Gastrocnemius medialis (tissue), 4 donors: ENCODE data around the gene UGP2. TPM values are rescaled to one million over a fixed set of nuclear protein-coding genes. Genes with fewer than 3 reads are reported as not detected.
A peak's percentile ranks its signal among the peaks of the same experiment; 100 is the strongest.

ENCODE experiments used
- ATAC-seq, 2 donors: fragments of 150-250 bp; one replicate each; pipeline ENCODE4 v1.9.1; 2016
- DNase-seq, 2 donors: peaks; one replicate each; pipeline ENCODE4 v3.0.0-alpha.2; 2019
- H3K27ac ChIP-seq, 4 donors: fragments of 200-600 bp; sonication (generic); 1 replicate in 1 of 4; 2 replicates in 3 of 4; pipeline ENCODE4 v1.5.1; 2016 to 2018; ENCODE audit warnings: mild to moderate bottlenecking in 2 of 4, moderate library complexity in 1 of 4
- H3K27me3 ChIP-seq, 3 donors: fragments of 200-600 bp; sonication (generic) in 2 of 3; 1 replicate in 1 of 3; 2 replicates in 2 of 3; pipeline versions ENCODE4 v1.5.1 to v1.6.0; 2016 to 2019; ENCODE audit warnings: mild to moderate bottlenecking in 1 of 3, moderate library complexity in 1 of 3
- H3K36me3 ChIP-seq, 2 donors: fragments of 200-600 bp; sonication (generic) in 1 of 2; one replicate each; pipeline ENCODE4 v1.5.1; 2017 to 2018
- H3K4me1 ChIP-seq, 2 donors: fragments of 200-600 bp; sonication (generic) in 1 of 2; one replicate each; pipeline ENCODE4 v1.5.1; 2016 to 2017; ENCODE audit warnings: mild to moderate bottlenecking in 2 of 2
- H3K4me3 ChIP-seq, 4 donors: fragments of 200-600 bp; sonication (generic) in 3 of 4; 1 replicate in 1 of 4; 2 replicates in 3 of 4; pipeline ENCODE4 v1.5.1; 2016 to 2019; ENCODE audit warnings: mild to moderate bottlenecking in 2 of 4
- H3K9me3 ChIP-seq, 3 donors: fragments of 200-600 bp; sonication (generic) in 2 of 3; 1 replicate in 1 of 3; 2 replicates in 2 of 3; pipeline ENCODE4 v1.5.1; 2016 to 2019
- CTCF ChIP-seq, 5 experiments: fragments of 450-650 bp in 3 of 5; fragments of 200-600 bp in 2 of 5; sonication (generic) in 2 of 5; IDR thresholded peaks in 4 of 5; conservative IDR thresholded peaks in 1 of 5; 1 replicate in 4 of 5; 2 replicates in 1 of 5; pipeline ENCODE4 v1.5.1; 2016 to 2019; ENCODE audit warnings: antibody characterized with exemption in 5 of 5, mild to moderate bottlenecking in 3 of 5, moderate library complexity in 3 of 5
- POLR2A ChIP-seq, 2 donors: fragments of 450-650 bp; IDR thresholded peaks; one replicate each; pipeline ENCODE4 v1.6.1; 2017; ENCODE audit warnings: antibody characterized with exemption in 2 of 2, mild to moderate bottlenecking in 2 of 2, moderate library complexity in 2 of 2
- in situ Hi-C, 4 donors: fragments of 200-750 bp; cut with MboI; loops; one replicate each; pipeline versions ENCODE4 v1.15.0 to v1.8.0; 2017; ENCODE audit warnings: low sequenced_read_pairs in 4 of 4
- intact Hi-C: fragments of 100-400 bp; cut with DNase I; formaldehyde crosslinking; loops from one replicate; pipeline ENCODE4 v1.15.1; 2023; ENCODE audit warnings: low total_unique reads
- total RNA-seq, 4 donors: library from RNA; depleted of rRNA; stranded (reverse); fragments of >200 nt; gene quantifications; one replicate each; pipeline versions ENCODE4 v1.1.0 to v1.2.3, GENCODE V29; 2016

The UGP2 gene
- total RNA-seq, 4 donors from 2014 or later, result 398 to 784 (median 580) TPM

GRCh38 chr2:63819765-63820717 is 21.7 kb upstream of the UGP2 start:
- ATAC-seq (peak; percentile 94 to 96), DNase-seq (peak; percentile 73 to 78)
- H3K27ac ChIP-seq, result peak overlapping the region; percentile 29 to 75 (median 62)
- TF ChIP-seq CTCF (IDR thresholded peaks at IDR 0.05 in 4 of 5, conservative IDR thresholded peaks at IDR 0.05 in 1 of 5) (no peak), POLR2A (IDR thresholded peaks at IDR 0.05) (no peak)
- intact Hi-C loops (no loop called here), in situ Hi-C loops (no loop called here)
- peaks cover 39 to 40% of the 10 kb centered on the region in 2 donors for H3K4me1 ChIP-seq
- no peak overlapping the region for H3K4me3 ChIP-seq
- no peaks in the 10 kb centered on the region for H3K36me3 ChIP-seq
- H3K9me3 ChIP-seq, result no peaks in the 10 kb centered on the region
- H3K27me3 ChIP-seq, result no peaks in the 10 kb centered on the region

GRCh38 chr2:63820969-63821368 is 20.7 kb upstream of the UGP2 start:
- ATAC-seq (peak; percentile 34 to 38), DNase-seq (no peak)
- Histone ChIP-seq H3K36me3 (no peaks in the 10 kb centered on the region), H3K4me1 (peaks cover 31 to 35% of the 10 kb centered on the region in 2 donors), H3K9me3 (no peaks in the 10 kb centered on the region), H3K4me3 (no peak overlapping the region), H3K27ac (peak overlapping the region; percentile 29 to 75 (median 62)), H3K27me3 (no peaks in the 10 kb centered on the region)
- in situ Hi-C loops (no loop called here), intact Hi-C loops (loop anchor here (1.0 kb wide), 1 partner anchor 19 kb away; no protein-coding TSS in a partner anchor)
- TF ChIP-seq POLR2A (IDR thresholded peaks at IDR 0.05) (no peak), CTCF (IDR thresholded peaks at IDR 0.05 in 4 of 5, conservative IDR thresholded peaks at IDR 0.05 in 1 of 5) (no peak)

GRCh38 chr2:63821396-63821795 is 20.3 kb upstream of the UGP2 start:
- peak overlapping the region; percentile 29 to 75 (median 62) for H3K27ac ChIP-seq
- ATAC-seq, result peak in 1 of 2 donors; percentile 15
- in situ Hi-C loops (no loop called here), intact Hi-C loops (loop anchor here (1.0 kb wide), 1 partner anchor 19 kb away; no protein-coding TSS in a partner anchor)
- no peaks in the 10 kb centered on the region for H3K9me3 ChIP-seq
- H3K4me1 ChIP-seq, result peaks cover 31% of the 10 kb centered on the region in 2 donors
- TF ChIP-seq CTCF (IDR thresholded peaks at IDR 0.05 in 4 of 5, conservative IDR thresholded peaks at IDR 0.05 in 1 of 5), result no peak
- TF ChIP-seq POLR2A (IDR thresholded peaks at IDR 0.05), result no peak
- DNase-seq, result no peak
- H3K4me3 ChIP-seq, result no peak overlapping the region
- H3K36me3 ChIP-seq, result no peaks in the 10 kb centered on the region
- H3K27me3 ChIP-seq, result no peaks in the 10 kb centered on the region

- no peak for DNase-seq
Measured at GRCh38 chr2:63822478-63822877, 19.2 kb upstream of the UGP2 start.

More at GRCh38 chr2:63822478-63822877, 19.2 kb upstream of the UGP2 start:
- intact Hi-C loops (no loop called here), in situ Hi-C loops (no loop called here)
- peaks cover 34 to 39% of the 10 kb centered on the region in 2 donors for H3K4me1 ChIP-seq
- TF ChIP-seq POLR2A (IDR thresholded peaks at IDR 0.05), result no peak
- TF ChIP-seq CTCF (IDR thresholded peaks at IDR 0.05 in 4 of 5, conservative IDR thresholded peaks at IDR 0.05 in 1 of 5), result no peak
- no peak for ATAC-seq
- H3K27ac ChIP-seq, result peak overlapping the region in 2 of 4 donors; percentile 63 to 75
- H3K27me3 ChIP-seq, result no peaks in the 10 kb centered on the region
- H3K9me3 ChIP-seq, result no peaks in the 10 kb centered on the region
- H3K4me3 ChIP-seq, result no peak overlapping the region
- H3K36me3 ChIP-seq, result no peaks in the 10 kb centered on the region
